MM.1S (cell line): ENCODE results near the gene TADA2A.
"Not testable (repeated sequence)": the region's sequence is repeated elsewhere in the genome, so short reads cannot be mapped to it uniquely, and the experiment has no call there.

Source experiments
- DNase-seq: peaks from one replicate; pipeline ENCODE4 v3.0.0-alpha.2; 2015
- H2AFZ ChIP-seq: fragments of 300-600 bp; sonication (generic); 2 replicates; pipeline ENCODE4 v1.6.0; 2016; ENCODE audit warnings: antibody characterized with exemption, low read length
- H3F3A ChIP-seq: fragments of 300-600 bp; sonication (generic); 2 replicates; pipeline ENCODE4 v1.6.1; 2016; ENCODE audit warnings: mild to moderate bottlenecking, antibody characterized with exemption, low read length, moderate library complexity, mixed read lengths; ENCODE audit not compliant: insufficient read depth
- H3K27ac ChIP-seq: fragments of 300-600 bp; sonication (generic); 2 replicates; pipeline ENCODE4 v1.5.1; 2016; ENCODE audit warnings: mild to moderate bottlenecking, low read length
- H3K27me3 ChIP-seq: fragments of 300-600 bp; sonication (generic); replicated peaks from 2 replicates; pipeline ENCODE4 v1.6.0; 2016; ENCODE audit warnings: low read length; ENCODE audit not compliant: insufficient read depth
- H3K36me3 ChIP-seq: fragments of 300-600 bp; sonication (generic); replicated peaks from 2 replicates; pipeline ENCODE4 v1.6.1; 2016; ENCODE audit warnings: mild to moderate bottlenecking, low read length, mixed read lengths; ENCODE audit not compliant: insufficient read depth
- H3K4me1 ChIP-seq: fragments of 300-600 bp; sonication (generic); 2 replicates; pipeline ENCODE4 v1.6.1; 2016; ENCODE audit warnings: low read length, mixed read lengths
- H3K4me2 ChIP-seq: fragments of 300-600 bp; sonication (generic); 2 replicates; pipeline ENCODE4 v1.6.0; 2016; ENCODE audit warnings: low read depth, low read length
- H3K4me3 ChIP-seq: fragments of 300-600 bp; sonication (generic); 2 replicates; pipeline ENCODE4 v1.5.1; 2016; ENCODE audit warnings: low read length, mixed read lengths
- H3K79me2 ChIP-seq: fragments of 300-600 bp; sonication (generic); 2 replicates; pipeline ENCODE4 v1.6.1; 2016; ENCODE audit warnings: mixed run types, low read length, mixed read lengths
- H3K9ac ChIP-seq: fragments of 300-600 bp; sonication (generic); 2 replicates; pipeline ENCODE4 v1.6.1; 2016; ENCODE audit warnings: low read length, mixed read lengths
- H3K9me2 ChIP-seq: fragments of 300-600 bp; sonication (generic); replicated peaks from 2 replicates; pipeline ENCODE4 v1.6.1; 2016; ENCODE audit warnings: mild to moderate bottlenecking, low read length, mixed read lengths; ENCODE audit not compliant: insufficient read depth
- H3K9me3 ChIP-seq: fragments of 300-600 bp; sonication (generic); replicated peaks from 2 replicates; pipeline ENCODE4 v1.6.1; 2016; ENCODE audit warnings: mild to moderate bottlenecking, low read length, mixed read lengths; ENCODE audit not compliant: insufficient read depth
- H4K20me1 ChIP-seq: fragments of 300-600 bp; sonication (generic); 2 replicates; pipeline ENCODE4 v1.6.1; 2016; ENCODE audit warnings: mild to moderate bottlenecking, low read length, moderate library complexity, mixed read lengths; ENCODE audit not compliant: insufficient read depth
- EZH2 ChIP-seq: fragments of 300-600 bp; sonication (generic); optimal IDR thresholded peaks from 2 replicates; pipeline ENCODE3; 2017; ENCODE audit warnings: low read depth, mild to moderate bottlenecking, antibody characterized with exemption, low read length, mixed read lengths
- EZH2phosphoT487 ChIP-seq: fragments of 300-600 bp; sonication (generic); IDR thresholded peaks from 2 replicates; pipeline ENCODE4 v1.6.1; 2018; ENCODE audit warnings: antibody characterized with exemption, low read length
- TF ChIP-seq, protein P1 (sequence below): fragments of 300-600 bp; sonication (generic); IDR thresholded peaks from 2 replicates; pipeline ENCODE4 v1.5.1; 2016; ENCODE audit warnings: antibody characterized with exemption, low read length, mixed read lengths

TADA2A gene

DNA sequence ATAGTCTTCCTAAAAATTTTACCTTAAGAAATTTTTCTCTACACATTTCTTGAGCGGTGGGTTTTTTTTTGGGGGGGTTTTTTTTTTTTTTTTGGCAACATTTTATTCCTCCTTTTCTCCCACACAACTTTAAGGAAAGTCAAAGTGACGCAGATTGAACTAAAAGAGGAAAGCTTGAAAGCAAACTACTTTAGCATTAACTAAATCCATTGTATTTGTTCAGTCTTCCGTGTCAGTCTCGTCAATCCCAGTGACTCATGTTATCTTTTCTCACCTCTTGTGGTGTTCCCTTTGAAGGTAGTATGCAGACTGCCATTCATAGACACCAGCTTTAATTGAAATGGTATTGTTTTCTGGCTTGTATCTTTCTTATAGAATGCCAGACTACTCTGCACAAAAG lies 39.3 kb downstream of the TADA2A start:
- TF ChIP-seq EZH2phosphoT487 (no peak), EZH2 (no peak)
- TF ChIP-seq, protein P1, sequence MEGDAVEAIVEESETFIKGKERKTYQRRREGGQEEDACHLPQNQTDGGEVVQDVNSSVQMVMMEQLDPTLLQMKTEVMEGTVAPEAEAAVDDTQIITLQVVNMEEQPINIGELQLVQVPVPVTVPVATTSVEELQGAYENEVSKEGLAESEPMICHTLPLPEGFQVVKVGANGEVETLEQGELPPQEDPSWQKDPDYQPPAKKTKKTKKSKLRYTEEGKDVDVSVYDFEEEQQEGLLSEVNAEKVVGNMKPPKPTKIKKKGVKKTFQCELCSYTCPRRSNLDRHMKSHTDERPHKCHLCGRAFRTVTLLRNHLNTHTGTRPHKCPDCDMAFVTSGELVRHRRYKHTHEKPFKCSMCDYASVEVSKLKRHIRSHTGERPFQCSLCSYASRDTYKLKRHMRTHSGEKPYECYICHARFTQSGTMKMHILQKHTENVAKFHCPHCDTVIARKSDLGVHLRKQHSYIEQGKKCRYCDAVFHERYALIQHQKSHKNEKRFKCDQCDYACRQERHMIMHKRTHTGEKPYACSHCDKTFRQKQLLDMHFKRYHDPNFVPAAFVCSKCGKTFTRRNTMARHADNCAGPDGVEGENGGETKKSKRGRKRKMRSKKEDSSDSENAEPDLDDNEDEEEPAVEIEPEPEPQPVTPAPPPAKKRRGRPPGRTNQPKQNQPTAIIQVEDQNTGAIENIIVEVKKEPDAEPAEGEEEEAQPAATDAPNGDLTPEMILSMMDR, result no peak

DNA sequence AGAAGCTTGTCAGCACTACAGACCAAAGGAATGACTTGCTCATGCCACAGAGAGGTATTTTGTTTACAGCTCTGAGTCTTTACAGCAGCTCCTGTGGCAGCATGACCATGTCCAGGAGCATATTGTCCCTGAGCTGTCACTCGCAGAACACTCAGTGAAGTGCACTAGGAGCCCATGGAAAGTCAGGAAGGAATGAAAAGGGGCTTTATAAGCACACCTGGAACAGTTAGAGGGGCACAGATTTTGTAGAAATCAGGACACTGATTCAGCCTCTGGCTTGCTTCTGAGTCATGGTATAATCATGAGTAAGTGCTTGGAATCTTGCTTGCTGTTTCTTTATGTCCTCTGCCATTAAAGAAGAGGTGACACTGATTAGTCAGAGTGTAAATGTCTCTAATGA lies 41.0 kb downstream of the TADA2A start:
- Histone ChIP-seq H3K4me3 (no peak overlapping the region), H3K4me2 (no peak overlapping the region), H3K36me3 (no peaks in the 10 kb centered on the region), H3K79me2 (no peaks in the 10 kb centered on the region), H3K9ac (no peak overlapping the region), H3K27me3 (no peaks in the 10 kb centered on the region), H3K27ac (no peak overlapping the region), H3K9me2 (no peaks in the 10 kb centered on the region), H3K4me1 (peaks cover 9% of the 10 kb centered on the region), H3K9me3 (no peaks in the 10 kb centered on the region), H4K20me1 (no peaks in the 10 kb centered on the region), H2AFZ (no peak overlapping the region), H3F3A (no peaks in the 10 kb centered on the region)
- DNase-seq, result no peak
- TF ChIP-seq, protein P1, result no peak
- TF ChIP-seq EZH2 (no peak), EZH2phosphoT487 (no peak)

More for the DNA sequence above, 39.3 kb downstream of the TADA2A start:
- Histone ChIP-seq H4K20me1 (no peaks in the 10 kb centered on the region), H3K79me2 (no peaks in the 10 kb centered on the region), H3K9me2 (no peaks in the 10 kb centered on the region), H3K4me2 (no peak overlapping the region), H3K4me1 (peaks cover 20% of the 10 kb centered on the region), H3K9me3 (no peaks in the 10 kb centered on the region), H3K9ac (no peak overlapping the region), H3K27me3 (no peaks in the 10 kb centered on the region), H3K27ac (no peak overlapping the region), H3K4me3 (no peak overlapping the region), H3F3A (peaks cover 3% of the 10 kb centered on the region), H2AFZ (no peak overlapping the region), H3K36me3 (no peaks in the 10 kb centered on the region; the same call in 1 of the 2 replicates)
- DNase-seq, result no peak

- Histone ChIP-seq H3K9ac (no peak overlapping the region; the same call in 1 of the 2 replicates), H3K27me3 (no peaks in the 10 kb centered on the region), H3F3A (no peaks in the 10 kb centered on the region), H3K36me3 (no peaks in the 10 kb centered on the region), H3K27ac (peak overlapping the region; percentile 69; the same call in 1 of the 2 replicates), H3K4me3 (no peak overlapping the region), H2AFZ (no peak overlapping the region), H3K9me2 (no peaks in the 10 kb centered on the region), H3K4me2 (no peak overlapping the region; the same call in 1 of the 2 replicates), H3K9me3 (no peaks in the 10 kb centered on the region), H3K4me1 (peaks cover 9% of the 10 kb centered on the region), H3K79me2 (no peaks in the 10 kb centered on the region), H4K20me1 (no peaks in the 10 kb centered on the region)
- no peak for TF ChIP-seq EZH2phosphoT487
- no peak for TF ChIP-seq EZH2
- TF ChIP-seq, protein P1, result no peak
- DNase-seq, result peak; percentile 71
These were observed 43.4 kb downstream of the TADA2A start for GRCh38 chr17:37450112-37450511.

DNA sequence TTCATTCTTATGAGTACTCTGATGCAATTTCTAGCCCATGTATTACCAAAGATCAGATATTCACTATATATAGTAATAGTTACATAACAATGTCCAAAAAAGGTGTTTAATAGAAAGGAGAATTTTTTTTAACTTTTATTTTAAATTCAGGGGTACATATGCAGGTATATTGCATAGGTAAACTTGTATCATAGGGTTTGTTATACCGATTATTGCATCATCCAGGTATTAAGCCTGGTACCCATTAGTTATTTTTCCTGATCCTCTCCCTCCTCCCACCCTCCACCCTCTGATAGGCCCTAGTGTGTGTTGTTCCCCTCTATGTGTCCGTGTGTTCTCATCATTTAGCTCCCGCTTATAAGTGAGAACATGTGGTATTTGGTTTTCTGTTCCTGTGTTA lies 51.1 kb downstream of the TADA2A start:
- H3K36me3 ChIP-seq, H3K27ac ChIP-seq, H2AFZ ChIP-seq, H3F3A ChIP-seq, H3K79me2 ChIP-seq, H3K9ac ChIP-seq, H3K9me3 ChIP-seq, H3K4me3 ChIP-seq, H3K4me2 ChIP-seq, H3K4me1 ChIP-seq, H3K27me3 ChIP-seq, H4K20me1 ChIP-seq, H3K9me2 ChIP-seq, DNase-seq: not testable (repeated sequence)
